Upper lobe of left lung (tissue), 6 donors: Measurements from ENCODE around the gene ATP10B. TPM values are rescaled to one million over a fixed set of nuclear protein-coding genes. Genes with fewer than 3 reads are reported as not detected.
"Not testable (repeated sequence)": the region's sequence is repeated elsewhere in the genome, so short reads cannot be mapped to it uniquely, and the experiment has no call there.

Experiments
- ATAC-seq, 2 donors: fragments of 200-7000 bp; cut with Tn5 transposase; one replicate each; pipeline ENCODE4 v1.9.1; 2022; ENCODE audit warnings: mild to moderate bottlenecking in 2 of 2, moderate library complexity in 2 of 2; ENCODE audit not compliant: low FRiP score in 2 of 2
- DNase-seq, 2 donors: peaks; one replicate each; pipeline ENCODE4 v3.0.0-alpha.2; 2019 to 2020
- H3K27ac ChIP-seq, 4 donors: fragments of 200-600 bp; sonication (generic); one replicate each; pipeline ENCODE4 v1.5.1; 2016 to 2019
- H3K27me3 ChIP-seq, 4 donors: fragments of 200-600 bp; sonication (generic); one replicate each; pipeline ENCODE4 v1.5.1; 2017 to 2019
- H3K36me3 ChIP-seq, 4 donors: fragments of 200-600 bp; sonication (generic); one replicate each; pipeline ENCODE4 v1.5.1; 2016 to 2019
- H3K4me1 ChIP-seq, 4 donors: fragments of 200-600 bp; sonication (generic); one replicate each; pipeline ENCODE4 v1.5.1; 2018 to 2019
- H3K4me3 ChIP-seq, 4 donors: fragments of 200-600 bp; sonication (generic); one replicate each; pipeline ENCODE4 v1.5.1; 2017 to 2019; ENCODE audit warnings: mild to moderate bottlenecking in 2 of 4, moderate library complexity in 1 of 4
- H3K9me3 ChIP-seq, 4 donors: fragments of 200-600 bp; sonication (generic); one replicate each; pipeline ENCODE4 v1.5.1; 2018 to 2019
- EP300 ChIP-seq, 4 donors: sonication (generic); formaldehyde crosslinking; IDR thresholded peaks; one replicate each; pipeline ENCODE4 v1.5.1; 2017; ENCODE audit warnings: antibody characterized with exemption in 4 of 4, control low read depth in 2 of 4
- POLR2A ChIP-seq, 4 donors: fragments of 450-650 bp; IDR thresholded peaks; one replicate each; pipeline ENCODE4 v1.5.1; 2016 to 2017; ENCODE audit warnings: antibody characterized with exemption in 4 of 4, mild to moderate bottlenecking in 2 of 4
- POLR2AphosphoS5 ChIP-seq, 2 donors: sonication (generic); formaldehyde crosslinking; IDR thresholded peaks; one replicate each; pipeline ENCODE4 v1.5.1; 2017; ENCODE audit warnings: antibody characterized with exemption in 2 of 2
- WGBS, 2 donors: methylation state at CpG; one replicate each; pipeline ENCODE4 v1.1.5; 2017 to 2018; 5-methylcytosine and 5-hydroxymethylcytosine counted together
- total RNA-seq, 6 donors: library from RNA; depleted of rRNA in 4 of 6; stranded (reverse); fragments of >200 nt in 4 of 6; gene quantifications; one replicate each; pipeline versions ENCODE4 v1.1.0 to v1.2.1, GENCODE V29; 2016 to 2021
- TF ChIP-seq, protein P1 (sequence below), 6 experiments: fragments of 450-650 bp in 4 of 6; fragments of 200-600 bp in 2 of 6; sonication (generic) in 2 of 6; IDR thresholded peaks; one replicate each; pipeline ENCODE4 v1.5.1; 2016 to 2019; ENCODE audit warnings: antibody characterized with exemption in 6 of 6
- donor health status: DM: no; HTN: no; CAD: no; lungs with moderate emphysema.
- donor health status: DM: no; HTN: yes; CAD: no; lungs with severe emphysema.

ATP10B gene
- total RNA-seq, 6 donors from 2014 or later: under 0.01 to 0.30 (median 0.09) TPM; not detected in 1

DNA sequence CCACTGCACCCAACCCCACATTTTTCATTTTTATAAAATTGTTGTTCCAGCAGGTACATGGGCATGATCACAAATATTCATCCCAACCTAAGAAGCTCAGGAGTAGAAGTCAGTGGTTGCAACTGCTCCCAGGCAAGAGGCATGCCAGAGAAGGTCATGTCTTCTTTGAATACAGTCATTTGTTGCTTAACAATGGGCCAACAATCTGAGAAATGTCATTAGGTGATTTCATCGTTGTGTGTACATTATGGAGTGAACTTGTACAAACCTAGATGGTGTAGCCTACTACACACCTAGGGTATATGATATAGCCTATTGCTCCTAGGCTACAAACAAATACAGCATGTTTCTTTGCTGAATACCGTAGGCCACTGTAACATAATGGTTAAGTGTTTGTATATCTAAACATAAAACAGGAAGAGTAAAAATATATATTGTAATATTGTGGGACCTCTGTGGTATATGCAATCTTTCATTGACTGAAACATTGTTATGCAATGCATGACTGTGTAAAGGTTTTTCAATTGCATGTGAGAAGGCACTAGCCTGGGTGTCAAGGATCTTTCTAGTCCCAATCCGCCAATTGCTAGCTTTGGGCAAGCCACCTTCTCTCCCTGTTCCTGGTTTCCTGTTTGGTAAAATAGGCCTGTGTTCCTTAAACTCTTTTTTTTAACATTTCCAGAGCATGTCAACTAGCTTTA lies 27.6 kb downstream of the ATP10B start:
- WGBS, 2 donors: 70 to 72% methylated on average over 3 of the region's 3 CpGs
- no peaks in the 10 kb centered on the region for H3K27me3 ChIP-seq
- TF ChIP-seq EP300 (IDR thresholded peaks at IDR 0.05): no peak
- TF ChIP-seq POLR2A (IDR thresholded peaks at IDR 0.05): no peak
- TF ChIP-seq POLR2AphosphoS5 (IDR thresholded peaks at IDR 0.05): no peak
- TF ChIP-seq, protein P1, sequence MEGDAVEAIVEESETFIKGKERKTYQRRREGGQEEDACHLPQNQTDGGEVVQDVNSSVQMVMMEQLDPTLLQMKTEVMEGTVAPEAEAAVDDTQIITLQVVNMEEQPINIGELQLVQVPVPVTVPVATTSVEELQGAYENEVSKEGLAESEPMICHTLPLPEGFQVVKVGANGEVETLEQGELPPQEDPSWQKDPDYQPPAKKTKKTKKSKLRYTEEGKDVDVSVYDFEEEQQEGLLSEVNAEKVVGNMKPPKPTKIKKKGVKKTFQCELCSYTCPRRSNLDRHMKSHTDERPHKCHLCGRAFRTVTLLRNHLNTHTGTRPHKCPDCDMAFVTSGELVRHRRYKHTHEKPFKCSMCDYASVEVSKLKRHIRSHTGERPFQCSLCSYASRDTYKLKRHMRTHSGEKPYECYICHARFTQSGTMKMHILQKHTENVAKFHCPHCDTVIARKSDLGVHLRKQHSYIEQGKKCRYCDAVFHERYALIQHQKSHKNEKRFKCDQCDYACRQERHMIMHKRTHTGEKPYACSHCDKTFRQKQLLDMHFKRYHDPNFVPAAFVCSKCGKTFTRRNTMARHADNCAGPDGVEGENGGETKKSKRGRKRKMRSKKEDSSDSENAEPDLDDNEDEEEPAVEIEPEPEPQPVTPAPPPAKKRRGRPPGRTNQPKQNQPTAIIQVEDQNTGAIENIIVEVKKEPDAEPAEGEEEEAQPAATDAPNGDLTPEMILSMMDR (IDR thresholded peaks at IDR 0.05): no peak
- no peak for DNase-seq
- no peaks in the 10 kb centered on the region for H3K4me1 ChIP-seq
- no peaks in the 10 kb centered on the region for H3K36me3 ChIP-seq
- no peak overlapping the region for H3K27ac ChIP-seq
- H3K9me3 ChIP-seq: peaks cover 0 to 7% (median 6%) of the 10 kb centered on the region in 4 donors
- ATAC-seq: no peak
- H3K4me3 ChIP-seq: no peak overlapping the region

- peak in 1 of 2 donors; percentile 29 for DNase-seq
- H3K36me3 ChIP-seq, H3K4me3 ChIP-seq, H3K9me3 ChIP-seq, H3K4me1 ChIP-seq, ATAC-seq, H3K27ac ChIP-seq, H3K27me3 ChIP-seq: not testable (repeated sequence)
- 95 to 96% methylated on average over 12 of the region's 12 CpGs for WGBS, 2 donors
These were observed 39.0 kb downstream of the ATP10B start for GRCh38 chr5:160812996-160813395.

GRCh38 chr5:160805376-160805775 lies 46.6 kb downstream of the ATP10B start:
- peak in 1 of 2 donors; percentile 4 for DNase-seq
- TF ChIP-seq POLR2AphosphoS5 (IDR thresholded peaks at IDR 0.05) (no peak), EP300 (IDR thresholded peaks at IDR 0.05) (no peak), POLR2A (IDR thresholded peaks at IDR 0.05) (no peak)
- TF ChIP-seq, protein P1 (IDR thresholded peaks at IDR 0.05): no peak
- H3K4me1 ChIP-seq: no peaks in the 10 kb centered on the region
- no peaks in the 10 kb centered on the region for H3K27me3 ChIP-seq
- no peaks in the 10 kb centered on the region for H3K36me3 ChIP-seq
- H3K27ac ChIP-seq: no peak overlapping the region
- H3K9me3 ChIP-seq: no peaks in the 10 kb centered on the region
- H3K4me3 ChIP-seq: no peak overlapping the region
- WGBS, 2 donors: 77 to 78% methylated on average over 6 of the region's 6 CpGs
- no peak for ATAC-seq

GRCh38 chr5:160802592-160802991 lies 49.4 kb downstream of the ATP10B start:
- H3K27me3 ChIP-seq: no peaks in the 10 kb centered on the region
- peak in 1 of 2 donors; percentile 20 for DNase-seq
- 41 to 76% methylated on average over 2 of the region's 2 CpGs for WGBS, 2 donors

GRCh38 chr5:160800375-160801275 lies 51.4 kb downstream of the ATP10B start:
- no peaks in the 10 kb centered on the region for H3K36me3 ChIP-seq
- no peak overlapping the region for H3K4me3 ChIP-seq
- no peak for TF ChIP-seq EP300 (IDR thresholded peaks at IDR 0.05)
- TF ChIP-seq POLR2A (IDR thresholded peaks at IDR 0.05): no peak
- TF ChIP-seq, protein P1 (IDR thresholded peaks at IDR 0.05): no peak
- TF ChIP-seq POLR2AphosphoS5 (IDR thresholded peaks at IDR 0.05): no peak
- DNase-seq (no peak), ATAC-seq (no peak)
- H3K27me3 ChIP-seq: no peaks in the 10 kb centered on the region
- WGBS, 2 donors: 62% methylated on average over 4 of the region's 4 CpGs
- H3K9me3 ChIP-seq: no peaks in the 10 kb centered on the region
- H3K4me1 ChIP-seq: peaks cover 0 to 7% (median 0%) of the 10 kb centered on the region in 4 donors
- H3K27ac ChIP-seq: no peak overlapping the region

More at GRCh38 chr5:160802592-160802991, 49.4 kb downstream of the ATP10B start:
- H3K4me1 ChIP-seq: peaks cover 0 to 7% (median 0%) of the 10 kb centered on the region in 4 donors
- no peak for ATAC-seq
- H3K27ac ChIP-seq: no peak overlapping the region
- H3K4me3 ChIP-seq: no peak overlapping the region
- H3K36me3 ChIP-seq: no peaks in the 10 kb centered on the region
- H3K9me3 ChIP-seq: no peaks in the 10 kb centered on the region
- TF ChIP-seq POLR2A (IDR thresholded peaks at IDR 0.05): no peak
- no peak for TF ChIP-seq EP300 (IDR thresholded peaks at IDR 0.05)
- TF ChIP-seq, protein P1 (IDR thresholded peaks at IDR 0.05): peak in 1 of 6 experiments; percentile 9
- TF ChIP-seq POLR2AphosphoS5 (IDR thresholded peaks at IDR 0.05): no peak
